Smooth muscle cell (in vitro differentiated cells): ENCODE data around the gene RGS11. TPM values are rescaled to one million over a fixed set of nuclear protein-coding genes. Genes with fewer than 3 reads are reported as not detected.

Source experiments
- DNase-seq: peaks from one replicate; lab custom pipeline; 2025; ENCODE audit not compliant: unreplicated experiment; lab: John Stamatoyannopoulos, UW
- H2AFZ ChIP-seq: fragments of 200-600 bp; sonication (generic); 2 replicates; pipeline ENCODE4 v1.6.0; 2016; ENCODE audit warnings: antibody characterized with exemption, low read depth, mild to moderate bottlenecking
- H3F3A ChIP-seq: fragments of 200-600 bp; sonication (generic); 2 replicates; pipeline ENCODE4 v1.6.0; 2017; ENCODE audit warnings: antibody characterized with exemption, low read depth
- H3K27ac ChIP-seq: fragments of 200-600 bp; sonication (generic); 2 replicates; pipeline ENCODE4 v1.5.1; 2016; ENCODE audit warnings: low read depth, mild to moderate bottlenecking
- H3K27me3 ChIP-seq: fragments of 200-600 bp; sonication (generic); 2 replicates; pipeline ENCODE4 v1.6.1; 2016; ENCODE audit warnings: low read depth, mild to moderate bottlenecking
- H3K36me3 ChIP-seq: fragments of 200-600 bp; sonication (generic); 2 replicates; pipeline ENCODE4 v1.5.1; 2016; ENCODE audit warnings: low read depth
- H3K4me1 ChIP-seq: fragments of 200-600 bp; sonication (generic); 2 replicates; pipeline ENCODE4 v1.5.1; 2016; ENCODE audit warnings: low read depth
- H3K4me2 ChIP-seq: fragments of 200-600 bp; sonication (generic); 2 replicates; pipeline ENCODE4 v1.6.0; 2016; ENCODE audit warnings: mild to moderate bottlenecking
- H3K4me3 ChIP-seq: fragments of 200-600 bp; sonication (generic); 2 replicates; pipeline ENCODE4 v1.5.1; 2016; ENCODE audit warnings: mild to moderate bottlenecking
- H3K79me2 ChIP-seq: fragments of 200-600 bp; sonication (generic); 2 replicates; pipeline ENCODE4 v1.6.0; 2016; ENCODE audit warnings: low read depth, mild to moderate bottlenecking
- H3K9ac ChIP-seq: fragments of 200-600 bp; sonication (generic); 2 replicates; pipeline ENCODE4 v1.6.0; 2016; ENCODE audit warnings: low read depth
- H3K9me3 ChIP-seq: fragments of 200-600 bp; sonication (generic); replicated peaks from 2 replicates; pipeline ENCODE4 v1.5.1; 2016; ENCODE audit warnings: low read depth
- H4K20me1 ChIP-seq: fragments of 200-600 bp; sonication (generic); 2 replicates; pipeline ENCODE4 v1.6.0; 2016; ENCODE audit warnings: low read depth
- WGBS: methylation state at CpG from one replicate; pipeline ENCODE4 v1.1.7; 2016; ENCODE audit warnings: low lambda C conversion rate; 5-methylcytosine and 5-hydroxymethylcytosine counted together
- polyA plus RNA-seq: library from polyadenylated mRNA; unstranded; fragments of >200 nt; fragmentation: Nextera tagmentation; extraction: Ambion mirVana; gene quantifications from 2 replicates; pipeline ENCODE4 v1.2.1, GENCODE V29; 2016
- total RNA-seq: library from RNA; depleted of rRNA; stranded (reverse); fragments of >200 nt; gene quantifications from 2 replicates; pipeline ENCODE4 v1.2.3, GENCODE V29; 2014
- TF ChIP-seq, protein P1 (sequence below): fragments of 200-600 bp; sonication (generic); IDR thresholded peaks from 2 replicates; pipeline ENCODE4 v1.5.1; 2017; ENCODE audit warnings: borderline replicate concordance, mild to moderate bottlenecking, antibody characterized with exemption; ENCODE audit not compliant: insufficient read depth, poor library complexity, severe bottlenecking

RGS11 gene
- total and polyA plus RNA-seq, 2 experiments from 2014 or later = 2.2 to 3.9 TPM

GRCh38 chr16:266258-267164 is 9.2 kb downstream of the RGS11 start:
- Histone ChIP-seq H3F3A (no peaks in the 10 kb centered on the region), H3K4me2 (no peak overlapping the region), H4K20me1 (no peaks in the 10 kb centered on the region), H3K79me2 (no peaks in the 10 kb centered on the region), H3K27me3 (no peaks in the 10 kb centered on the region), H3K36me3 (no peaks in the 10 kb centered on the region), H3K4me3 (no peak overlapping the region), H3K4me1 (no peaks in the 10 kb centered on the region), H2AFZ (no peak overlapping the region), H3K9ac (no peak overlapping the region), H3K9me3 (no peaks in the 10 kb centered on the region), H3K27ac (no peak overlapping the region)
- TF ChIP-seq, protein P1, sequence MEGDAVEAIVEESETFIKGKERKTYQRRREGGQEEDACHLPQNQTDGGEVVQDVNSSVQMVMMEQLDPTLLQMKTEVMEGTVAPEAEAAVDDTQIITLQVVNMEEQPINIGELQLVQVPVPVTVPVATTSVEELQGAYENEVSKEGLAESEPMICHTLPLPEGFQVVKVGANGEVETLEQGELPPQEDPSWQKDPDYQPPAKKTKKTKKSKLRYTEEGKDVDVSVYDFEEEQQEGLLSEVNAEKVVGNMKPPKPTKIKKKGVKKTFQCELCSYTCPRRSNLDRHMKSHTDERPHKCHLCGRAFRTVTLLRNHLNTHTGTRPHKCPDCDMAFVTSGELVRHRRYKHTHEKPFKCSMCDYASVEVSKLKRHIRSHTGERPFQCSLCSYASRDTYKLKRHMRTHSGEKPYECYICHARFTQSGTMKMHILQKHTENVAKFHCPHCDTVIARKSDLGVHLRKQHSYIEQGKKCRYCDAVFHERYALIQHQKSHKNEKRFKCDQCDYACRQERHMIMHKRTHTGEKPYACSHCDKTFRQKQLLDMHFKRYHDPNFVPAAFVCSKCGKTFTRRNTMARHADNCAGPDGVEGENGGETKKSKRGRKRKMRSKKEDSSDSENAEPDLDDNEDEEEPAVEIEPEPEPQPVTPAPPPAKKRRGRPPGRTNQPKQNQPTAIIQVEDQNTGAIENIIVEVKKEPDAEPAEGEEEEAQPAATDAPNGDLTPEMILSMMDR = no peak
- 92% methylated on average over 25 of the region's 25 CpGs for WGBS
- no peak for DNase-seq

DNA sequence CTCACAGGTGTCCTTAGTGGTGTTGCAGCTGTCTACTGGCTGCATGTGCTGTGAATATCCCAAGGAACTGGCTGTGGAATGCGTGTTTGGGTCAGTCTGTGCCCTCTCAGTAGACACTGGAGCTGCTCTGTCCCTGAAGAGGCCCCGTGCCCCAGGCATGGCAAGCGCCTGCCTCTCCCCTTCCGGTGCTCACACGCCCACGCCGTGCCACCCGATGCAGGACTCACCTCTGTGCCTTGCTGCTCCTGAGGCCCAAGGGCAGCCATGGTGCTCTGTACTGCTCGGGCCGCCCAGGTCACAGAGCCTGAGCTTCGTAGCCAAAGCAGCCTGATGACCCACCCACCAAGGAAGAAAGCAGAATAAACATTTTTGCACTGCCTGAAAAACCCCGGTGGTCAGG is 10.0 kb downstream of the RGS11 start:
- no peak overlapping the region for H3K9ac ChIP-seq
- no peaks in the 10 kb centered on the region for H3K4me1 ChIP-seq
- no peak overlapping the region for H2AFZ ChIP-seq
- no peak overlapping the region for H3K4me2 ChIP-seq
- no peaks in the 10 kb centered on the region for H3K36me3 ChIP-seq
- no peaks in the 10 kb centered on the region for H3K27me3 ChIP-seq
- no peak overlapping the region for H3K27ac ChIP-seq
- DNase-seq = no peak
- no peaks in the 10 kb centered on the region for H3F3A ChIP-seq
- no peak overlapping the region for H3K4me3 ChIP-seq
- TF ChIP-seq, protein P1 = no peak
- 88% methylated on average over 12 of the region's 12 CpGs for WGBS
- no peaks in the 10 kb centered on the region for H3K79me2 ChIP-seq
- H4K20me1 ChIP-seq = no peaks in the 10 kb centered on the region
- H3K9me3 ChIP-seq = no peaks in the 10 kb centered on the region

GRCh38 chr16:265002-265529 is 10.7 kb downstream of the RGS11 start:
- WGBS = 94% methylated on average over 14 of the region's 14 CpGs
- Histone ChIP-seq H3K36me3 (no peaks in the 10 kb centered on the region), H3K4me3 (no peak overlapping the region), H3K4me1 (no peaks in the 10 kb centered on the region), H3K27me3 (no peaks in the 10 kb centered on the region), H3K9me3 (no peaks in the 10 kb centered on the region), H3K4me2 (no peak overlapping the region), H3F3A (no peaks in the 10 kb centered on the region), H3K9ac (no peak overlapping the region), H3K79me2 (no peaks in the 10 kb centered on the region), H4K20me1 (no peaks in the 10 kb centered on the region), H2AFZ (no peak overlapping the region), H3K27ac (no peak overlapping the region)
- TF ChIP-seq, protein P1 = no peak
- no peak for DNase-seq
